H9 (cell line): ENCODE results near the gene ZSCAN25. TPM values are rescaled to one million over a fixed set of nuclear protein-coding genes. Genes with fewer than 3 reads are reported as not detected.

Experiments
- DNase-seq: peaks from one replicate; pipeline ENCODE4 v3.0.0-alpha.2; 2017
- H2AFZ ChIP-seq: one replicate; pipeline ENCODE4 v1.6.1; 2013; ENCODE audit warnings: mild to moderate bottlenecking, low read length, control low read depth, moderate library complexity
- H2AK5ac ChIP-seq: 2 replicates; pipeline ENCODE4 v1.6.1; 2013; ENCODE audit warnings: low read length, control low read depth, mixed read lengths; ENCODE audit not compliant: insufficient read length
- H2BK120ac ChIP-seq: one replicate; pipeline ENCODE4 v1.6.1; 2013; ENCODE audit warnings: low read depth, mild to moderate bottlenecking, low read length, control low read depth, inconsistent platforms; ENCODE audit not compliant: poor library complexity, severe bottlenecking
- H2BK12ac ChIP-seq: 2 replicates; pipeline ENCODE4 v1.6.1; 2013; ENCODE audit warnings: low read length, control low read depth, mixed read lengths, low read depth; ENCODE audit not compliant: insufficient read length
- H2BK15ac ChIP-seq: 2 replicates; pipeline ENCODE4 v1.6.1; 2013; ENCODE audit warnings: low read depth, low read length, control low read depth
- H2BK20ac ChIP-seq: one replicate; pipeline ENCODE4 v1.6.1; 2013; ENCODE audit warnings: low read depth, mild to moderate bottlenecking, low read length, control low read depth, inconsistent platforms; ENCODE audit not compliant: poor library complexity, severe bottlenecking
- H2BK5ac ChIP-seq: 2 replicates; pipeline ENCODE4 v1.6.1; 2013; ENCODE audit warnings: low read length, control low read depth, mixed read lengths; ENCODE audit not compliant: insufficient read length
- H3K14ac ChIP-seq: 2 replicates; pipeline ENCODE4 v1.6.1; 2013; ENCODE audit warnings: low read length, control low read depth; ENCODE audit not compliant: insufficient read depth
- H3K18ac ChIP-seq: 2 replicates; pipeline ENCODE4 v1.6.1; 2013; ENCODE audit warnings: low read depth, mild to moderate bottlenecking, mixed read lengths, low read length, control low read depth; ENCODE audit not compliant: insufficient read length
- H3K23ac ChIP-seq: 2 replicates; pipeline ENCODE4 v1.6.1; 2013; ENCODE audit warnings: low read length, control low read depth, mixed read lengths, low read depth; ENCODE audit not compliant: insufficient read length
- H3K23me2 ChIP-seq: 2 replicates; pipeline ENCODE4 v1.6.1; 2013; ENCODE audit warnings: low read depth, mild to moderate bottlenecking, mixed read lengths, low read length, control low read depth; ENCODE audit not compliant: insufficient read length, poor library complexity, severe bottlenecking
- H3K27ac ChIP-seq: 2 replicates; pipeline ENCODE4 v1.5.1; 2013; ENCODE audit warnings: low read length, control low read depth, mixed read lengths, low read depth; ENCODE audit not compliant: insufficient read length
- H3K27me3 ChIP-seq: 2 replicates; pipeline ENCODE4 v1.6.1; 2013; ENCODE audit warnings: low read length, control low read depth, inconsistent platforms; ENCODE audit not compliant: insufficient read depth
- H3K4ac ChIP-seq: 2 replicates; pipeline ENCODE4 v1.6.1; 2013; ENCODE audit warnings: low read depth, mild to moderate bottlenecking, control low read depth, inconsistent platforms, low read length, moderate library complexity
- H3K4me1 ChIP-seq: 2 replicates; pipeline ENCODE4 v1.6.1; 2013; ENCODE audit warnings: low read length, control low read depth, inconsistent platforms; ENCODE audit not compliant: insufficient read depth
- H3K4me2 ChIP-seq: 2 replicates; pipeline ENCODE4 v1.6.1; 2013; ENCODE audit warnings: low read length, control low read depth, mixed read lengths; ENCODE audit not compliant: insufficient read length, insufficient read depth
- H3K56ac ChIP-seq: 2 replicates; pipeline ENCODE4 v1.6.1; 2013; ENCODE audit warnings: low read depth, mild to moderate bottlenecking, mixed read lengths, low read length, control low read depth; ENCODE audit not compliant: insufficient read length
- H3K79me1 ChIP-seq: 2 replicates; pipeline ENCODE4 v1.6.1; 2013; ENCODE audit warnings: low read depth, mild to moderate bottlenecking, moderate library complexity, low read length, control low read depth, inconsistent platforms; ENCODE audit not compliant: insufficient read depth, poor library complexity, severe bottlenecking
- H3K79me2 ChIP-seq: 2 replicates; pipeline ENCODE4 v1.6.1; 2013; ENCODE audit warnings: low read length, control low read depth, inconsistent platforms; ENCODE audit not compliant: insufficient read depth
- H3K9ac ChIP-seq: 2 replicates; pipeline ENCODE4 v1.6.1; 2013; ENCODE audit warnings: low read length, control low read depth, mixed read lengths; ENCODE audit not compliant: insufficient read length; ENCODE audit errors: extremely low read depth
- H3K9me3 ChIP-seq: one replicate; pipeline ENCODE4 v1.6.1; 2013; ENCODE audit warnings: low read depth, low read length, inconsistent platforms; ENCODE audit not compliant: control insufficient read depth
- H3T11ph ChIP-seq: one replicate; pipeline ENCODE4 v1.6.1; 2013; ENCODE audit warnings: mild to moderate bottlenecking, low read length, control low read depth, inconsistent platforms
- H4K20me1 ChIP-seq: one replicate; pipeline ENCODE4 v1.6.1; 2013; ENCODE audit not compliant: control insufficient read depth, insufficient read length, insufficient read depth
- H4K5ac ChIP-seq: 2 replicates; pipeline ENCODE4 v1.6.1; 2013; ENCODE audit warnings: low read depth, mild to moderate bottlenecking, mixed read lengths, low read length, control low read depth; ENCODE audit not compliant: insufficient read length
- H4K8ac ChIP-seq: replicated peaks from 2 replicates; pipeline ENCODE4 v1.6.1; 2013; ENCODE audit warnings: low read length, control low read depth, mixed read lengths, low read depth; ENCODE audit not compliant: insufficient read length
- H4K91ac ChIP-seq: 2 replicates; pipeline ENCODE4 v1.6.1; 2013; ENCODE audit warnings: low read depth, mild to moderate bottlenecking, moderate library complexity, mixed read lengths, low read length, control low read depth; ENCODE audit not compliant: insufficient read length
- H3K27ac Mint-ChIP-seq, 3 experiments: 2 replicates in 2 of 3; 3 replicates in 1 of 3; pipeline ENCODE4 v1.8.0; 2020 to 2021; ENCODE audit warnings: mixed read lengths in 3 of 3, mild to moderate bottlenecking in 1 of 3, moderate library complexity in 1 of 3
- H3K27me3 Mint-ChIP-seq: 2 replicates; pipeline ENCODE4 v1.8.0; 2021; ENCODE audit warnings: low read depth, mild to moderate bottlenecking, moderate library complexity, mixed read lengths
- H3K36me3 Mint-ChIP-seq, 3 experiments: 2 replicates in 2 of 3; 3 replicates in 1 of 3; pipeline ENCODE4 v1.8.0; 2020 to 2021; ENCODE audit warnings: low read depth in 3 of 3, mixed read lengths in 3 of 3; ENCODE audit not compliant: insufficient read depth in 1 of 3
- H3K4me1 Mint-ChIP-seq, 2 experiments: 2 replicates each; pipeline ENCODE4 v1.8.0; 2020; ENCODE audit warnings: mixed read lengths in 2 of 2
- H3K4me3 Mint-ChIP-seq, 2 experiments: 2 replicates in 1 of 2; 3 replicates in 1 of 2; pipeline ENCODE4 v1.8.0; 2020 to 2021; ENCODE audit warnings: mild to moderate bottlenecking in 2 of 2, mixed read lengths in 2 of 2, moderate library complexity in 1 of 2
- H3K9me3 Mint-ChIP-seq, 2 experiments: 2 replicates in 1 of 2; 3 replicates in 1 of 2; pipeline ENCODE4 v1.8.0; 2020; ENCODE audit warnings: mild to moderate bottlenecking in 2 of 2, mixed read lengths in 2 of 2, moderate library complexity in 1 of 2
- WGBS: extraction: QIAGEN DNeasy Blood & Tissue Kit; methylation state at CpG from one replicate; pipeline ENCODE4 v1.1.7; 2013; ENCODE audit warnings: missing lambda C conversion rate, low lambda C conversion rate, mixed read lengths; ENCODE audit not compliant: insufficient read length; ENCODE audit errors: extremely low coverage; 5-methylcytosine and 5-hydroxymethylcytosine counted together
- total RNA-seq: library from RNA; stranded (reverse); gene quantifications from 2 replicates; pipeline ENCODE4 v1.2.1, GENCODE V29; 2021
- TF ChIP-seq, protein P1 (sequence below): fragments of 200-600 bp; sonication (generic); conservative IDR thresholded peaks from 3 replicates; pipeline ENCODE4 v1.8.0; 2021; ENCODE audit warnings: antibody characterized with exemption, mild to moderate bottlenecking

The ZSCAN25 gene
- total RNA-seq, 1 experiment from 2014 or later, result 21.3 TPM

DNA sequence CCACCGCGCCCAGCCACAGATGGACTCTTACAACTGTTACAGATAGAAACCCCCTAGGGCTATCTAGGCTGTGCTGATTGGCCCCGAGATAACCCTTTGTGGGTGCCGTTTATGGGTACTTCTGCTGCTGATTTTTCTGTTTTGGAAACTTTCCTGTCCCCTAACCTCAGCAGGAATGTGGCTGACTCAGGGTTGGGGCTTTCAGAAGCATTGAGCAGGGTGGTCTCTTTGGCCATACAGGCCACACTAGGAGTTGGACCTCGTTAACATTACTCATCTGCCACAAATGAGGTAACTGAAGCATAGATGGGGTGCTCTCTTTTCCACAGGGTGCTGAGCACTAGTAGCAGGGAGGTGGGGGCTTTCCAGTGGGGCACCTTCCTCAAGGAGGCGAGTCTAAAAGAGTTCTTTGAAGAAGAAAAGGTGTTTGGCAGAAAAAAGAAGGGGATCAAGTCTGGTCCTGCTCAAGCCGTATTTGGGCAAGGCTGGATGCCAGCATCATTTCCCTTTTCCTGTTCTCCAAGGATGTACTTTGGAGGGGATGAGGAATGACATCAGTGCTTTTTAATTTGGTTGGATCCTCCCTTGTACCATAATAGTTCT lies 6.4 kb downstream of the ZSCAN25 start:
- Histone ChIP-seq H4K8ac (no peak overlapping the region), H2BK120ac (no peak overlapping the region), H4K5ac (no peak overlapping the region), H3K79me1 (no peaks in the 10 kb centered on the region), H3K4me1 (no peaks in the 10 kb centered on the region), H2BK12ac (no peak overlapping the region), H4K20me1 (no peaks in the 10 kb centered on the region), H3K23ac (no peak overlapping the region), H3K9ac (no peak overlapping the region), H2AK5ac (no peak overlapping the region), H2AFZ (no peak overlapping the region), H3T11ph (no peak overlapping the region), H3K27me3 (no peaks in the 10 kb centered on the region), H3K14ac (no peak overlapping the region), H3K4me2 (no peak overlapping the region), H2BK15ac (no peak overlapping the region), H3K4ac (no peak overlapping the region), H3K9me3 (no peaks in the 10 kb centered on the region), H3K56ac (no peak overlapping the region), H4K91ac (no peak overlapping the region), H2BK20ac (no peak overlapping the region), H2BK5ac (no peak overlapping the region), H3K79me2 (no peaks in the 10 kb centered on the region), H3K18ac (no peak overlapping the region), H3K23me2 (no peaks in the 10 kb centered on the region), H3K27ac (no peak overlapping the region)
- TF ChIP-seq, protein P1, sequence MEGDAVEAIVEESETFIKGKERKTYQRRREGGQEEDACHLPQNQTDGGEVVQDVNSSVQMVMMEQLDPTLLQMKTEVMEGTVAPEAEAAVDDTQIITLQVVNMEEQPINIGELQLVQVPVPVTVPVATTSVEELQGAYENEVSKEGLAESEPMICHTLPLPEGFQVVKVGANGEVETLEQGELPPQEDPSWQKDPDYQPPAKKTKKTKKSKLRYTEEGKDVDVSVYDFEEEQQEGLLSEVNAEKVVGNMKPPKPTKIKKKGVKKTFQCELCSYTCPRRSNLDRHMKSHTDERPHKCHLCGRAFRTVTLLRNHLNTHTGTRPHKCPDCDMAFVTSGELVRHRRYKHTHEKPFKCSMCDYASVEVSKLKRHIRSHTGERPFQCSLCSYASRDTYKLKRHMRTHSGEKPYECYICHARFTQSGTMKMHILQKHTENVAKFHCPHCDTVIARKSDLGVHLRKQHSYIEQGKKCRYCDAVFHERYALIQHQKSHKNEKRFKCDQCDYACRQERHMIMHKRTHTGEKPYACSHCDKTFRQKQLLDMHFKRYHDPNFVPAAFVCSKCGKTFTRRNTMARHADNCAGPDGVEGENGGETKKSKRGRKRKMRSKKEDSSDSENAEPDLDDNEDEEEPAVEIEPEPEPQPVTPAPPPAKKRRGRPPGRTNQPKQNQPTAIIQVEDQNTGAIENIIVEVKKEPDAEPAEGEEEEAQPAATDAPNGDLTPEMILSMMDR, result no peak
- DNase-seq, result no peak
- H3K36me3 Mint-ChIP-seq, result peaks cover 70 to 92% (median 91%) of the 10 kb centered on the region in 3 experiments
- H3K4me3 Mint-ChIP-seq, result no peak overlapping the region
- no peaks in the 10 kb centered on the region for H3K27me3 Mint-ChIP-seq
- no peaks in the 10 kb centered on the region for H3K9me3 Mint-ChIP-seq
- peaks cover 1 to 5% of the 10 kb centered on the region in 2 experiments for H3K4me1 Mint-ChIP-seq
- WGBS, result no CpG with 5 or more reads among the region's 7 CpGs
- H3K27ac Mint-ChIP-seq, result no peak overlapping the region
